ENCODE measurements around the gene EIF1AX. TPM values are rescaled to one million over a fixed set of nuclear protein-coding genes. Genes with fewer than 3 reads are reported as not detected.
"Not testable (repeated sequence)": the region's sequence is repeated elsewhere in the genome, so short reads cannot be mapped to it uniquely, and the experiment has no call there.

EIF1AX gene
- 10 to 100 TPM; 51.2 to 54.5 TPM for total RNA-seq

- Mint-ChIP-seq H3K36me3 (ENCODE audit: low read depth) (peaks cover 16% of the 10 kb centered on the region), H3K4me3 (peak within 1 kb of the TSS; percentile 83), H3K9me3 (no peaks in the 10 kb centered on the region), H3K27me3 (no peaks in the 10 kb centered on the region), H3K27ac (peak within 1 kb of the TSS; percentile 81), H3K4me1 (peaks cover 37% of the 10 kb centered on the region)
- peak; percentile 96 for DNase-seq
- CTCF ChIA-PET, result interaction anchor here (1.0 to 1.1 kb wide), 2 partner anchors 236 to 796 kb away, joined by 4 to 5 read pairs; no protein-coding TSS in a partner anchor
- POLR2A ChIA-PET, result interaction anchor here (0.9 to 2.0 kb wide), 11 partner anchors 10 to 1787 kb away, joined by 3 to 6 read pairs (median 3); partner anchors contain the start of genes RPS6KA3 and SCML2
Observed at GRCh38 chrX:20141281-20142220, at the start of gene EIF1AX. Gene EIF1AX, minus strand, starts transcription at chrX:20141838. Its CDS starts 198 bp downstream, at chrX:20141640.

GRCh38 chrX:20189171-20189570 lies 47.5 kb upstream of the EIF1AX start:
- CTCF ChIA-PET, result no interaction called here
- DNase-seq, result no peak
- H3K27me3 Mint-ChIP-seq, result no peaks in the 10 kb centered on the region
- no peak overlapping the region for H3K27ac Mint-ChIP-seq
- POLR2A ChIA-PET, result no interaction called here
- no peak overlapping the region for H3K4me3 Mint-ChIP-seq
- H3K4me1 Mint-ChIP-seq, result no peaks in the 10 kb centered on the region
- H3K36me3 Mint-ChIP-seq (ENCODE audit: low read depth), result peaks cover 33% of the 10 kb centered on the region
- H3K9me3 Mint-ChIP-seq, result no peaks in the 10 kb centered on the region

- ChIA-PET CTCF (no interaction called here), POLR2A (no interaction called here)
- Mint-ChIP-seq H3K27me3 (no peaks in the 10 kb centered on the region), H3K27ac (peak overlapping the region; percentile 75), H3K36me3 (ENCODE audit: low read depth) (peaks cover 46% of the 10 kb centered on the region), H3K4me3 (no peak overlapping the region), H3K9me3 (no peaks in the 10 kb centered on the region), H3K4me1 (peaks cover 22% of the 10 kb centered on the region)
- DNase-seq, result no peak
Observed at GRCh38 chrX:20181598-20182329, 40.1 kb upstream of the EIF1AX start.

GRCh38 chrX:20177093-20177492 lies 35.5 kb upstream of the EIF1AX start:
- no peak overlapping the region for H3K4me3 Mint-ChIP-seq

GRCh38 chrX:20173856-20174255 lies 32.2 kb upstream of the EIF1AX start:
- CTCF ChIA-PET, result no interaction called here
- POLR2A ChIA-PET, result no interaction called here
- H3K4me1 Mint-ChIP-seq, result no peaks in the 10 kb centered on the region
- H3K27ac Mint-ChIP-seq, result no peak overlapping the region
- peaks cover 38% of the 10 kb centered on the region for H3K36me3 Mint-ChIP-seq (ENCODE audit: low read depth)
- no peaks in the 10 kb centered on the region for H3K27me3 Mint-ChIP-seq
- no peak overlapping the region for H3K4me3 Mint-ChIP-seq
- no peaks in the 10 kb centered on the region for H3K9me3 Mint-ChIP-seq
- DNase-seq, result no peak

More at GRCh38 chrX:20177093-20177492, 35.5 kb upstream of the EIF1AX start:
- CTCF ChIA-PET, result no interaction called here
- Mint-ChIP-seq H3K27ac (no peak overlapping the region), H3K4me1 (peaks cover 11% of the 10 kb centered on the region), H3K36me3 (ENCODE audit: low read depth) (peaks cover 44% of the 10 kb centered on the region), H3K9me3 (no peaks in the 10 kb centered on the region), H3K27me3 (no peaks in the 10 kb centered on the region)
- POLR2A ChIA-PET, result no interaction called here
- no peak for DNase-seq

- no peak overlapping the region for H3K27ac Mint-ChIP-seq
- POLR2A ChIA-PET, result no interaction called here
- CTCF ChIA-PET, result no interaction called here
- H3K4me1 Mint-ChIP-seq, result no peaks in the 10 kb centered on the region
- no peaks in the 10 kb centered on the region for H3K27me3 Mint-ChIP-seq
- H3K36me3 Mint-ChIP-seq (ENCODE audit: low read depth), result peaks cover 37% of the 10 kb centered on the region
- no peaks in the 10 kb centered on the region for H3K9me3 Mint-ChIP-seq
- H3K4me3 Mint-ChIP-seq, result no peak overlapping the region
- DNase-seq, result no peak
Observed at GRCh38 chrX:20173313-20173712, 31.7 kb upstream of the EIF1AX start.

GRCh38 chrX:20171887-20172286 lies 30.2 kb upstream of the EIF1AX start:
- DNase-seq, result no peak
- ChIA-PET CTCF (no interaction called here), POLR2A (no interaction called here)
- peaks cover 32% of the 10 kb centered on the region for H3K36me3 Mint-ChIP-seq (ENCODE audit: low read depth)
- H3K27me3 Mint-ChIP-seq, result no peaks in the 10 kb centered on the region
- no peak overlapping the region for H3K4me3 Mint-ChIP-seq
- H3K27ac Mint-ChIP-seq, result no peak overlapping the region
- H3K9me3 Mint-ChIP-seq, result no peaks in the 10 kb centered on the region
- no peaks in the 10 kb centered on the region for H3K4me1 Mint-ChIP-seq

- CTCF ChIA-PET, POLR2A ChIA-PET, H3K4me1 Mint-ChIP-seq: not testable (repeated sequence)
Observed at GRCh38 chrX:20162516-20162915, 20.9 kb upstream of the EIF1AX start.

GRCh38 chrX:20159797-20160385 lies 18.3 kb upstream of the EIF1AX start:
- H3K27me3 Mint-ChIP-seq, result no peaks in the 10 kb centered on the region
- H3K9me3 Mint-ChIP-seq, result no peaks in the 10 kb centered on the region
- no peaks in the 10 kb centered on the region for H3K4me1 Mint-ChIP-seq
- DNase-seq, result no peak
- peaks cover 46% of the 10 kb centered on the region for H3K36me3 Mint-ChIP-seq (ENCODE audit: low read depth)
- ChIA-PET POLR2A (no interaction called here), CTCF (no interaction called here)
- no peak overlapping the region for H3K27ac Mint-ChIP-seq
- H3K4me3 Mint-ChIP-seq, result no peak overlapping the region

More at GRCh38 chrX:20162516-20162915, 20.9 kb upstream of the EIF1AX start:
- not testable (repeated sequence) for H3K4me3 Mint-ChIP-seq, H3K9me3 Mint-ChIP-seq, DNase-seq, H3K27me3 Mint-ChIP-seq, H3K27ac Mint-ChIP-seq
- peaks cover 43% of the 10 kb centered on the region for H3K36me3 Mint-ChIP-seq (ENCODE audit: low read depth)

GRCh38 chrX:20151689-20152088 lies 10.1 kb upstream of the EIF1AX start:
- H3K9me3 Mint-ChIP-seq, result no peaks in the 10 kb centered on the region
- H3K4me3 Mint-ChIP-seq, result no peak overlapping the region
- ChIA-PET CTCF (no interaction called here), POLR2A (no interaction called here)
- peaks cover 5% of the 10 kb centered on the region for H3K4me1 Mint-ChIP-seq
- no peaks in the 10 kb centered on the region for H3K27me3 Mint-ChIP-seq
- no peak for DNase-seq
- H3K36me3 Mint-ChIP-seq (ENCODE audit: low read depth), result peaks cover 38% of the 10 kb centered on the region
- H3K27ac Mint-ChIP-seq, result no peak overlapping the region

GRCh38 chrX:20149326-20149725 lies 7.7 kb upstream of the EIF1AX start:
- Mint-ChIP-seq H3K36me3 (ENCODE audit: low read depth) (peaks cover 25% of the 10 kb centered on the region), H3K4me3 (no peak overlapping the region), H3K27me3 (no peaks in the 10 kb centered on the region), H3K4me1 (peaks cover 12% of the 10 kb centered on the region), H3K9me3 (no peaks in the 10 kb centered on the region), H3K27ac (no peak overlapping the region)
- POLR2A ChIA-PET, result no interaction called here
- no peak for DNase-seq
- CTCF ChIA-PET, result no interaction called here

GRCh38 chrX:20147561-20147960 lies 5.9 kb upstream of the EIF1AX start:
- H3K27ac Mint-ChIP-seq, result no peak overlapping the region
- no peak for DNase-seq
- no peaks in the 10 kb centered on the region for H3K9me3 Mint-ChIP-seq
- peaks cover 20% of the 10 kb centered on the region for H3K4me1 Mint-ChIP-seq
- ChIA-PET POLR2A (no interaction called here), CTCF (interaction anchor here (0.6 kb wide), 1 partner anchor 232 kb away, joined by 3 read pairs; no protein-coding TSS in a partner anchor)
- H3K36me3 Mint-ChIP-seq (ENCODE audit: low read depth), result peaks cover 19% of the 10 kb centered on the region
- no peak overlapping the region for H3K4me3 Mint-ChIP-seq
- H3K27me3 Mint-ChIP-seq, result no peaks in the 10 kb centered on the region

GRCh38 chrX:20144491-20144890 lies 2.9 kb upstream of the EIF1AX start:
- peaks cover 30% of the 10 kb centered on the region for H3K4me1 Mint-ChIP-seq
- ChIA-PET POLR2A (no interaction called here), CTCF (no interaction called here)
- H3K4me3 Mint-ChIP-seq, result no peak overlapping the region
- no peak for DNase-seq
- peaks cover 7% of the 10 kb centered on the region for H3K36me3 Mint-ChIP-seq (ENCODE audit: low read depth)
- H3K27me3 Mint-ChIP-seq, result no peaks in the 10 kb centered on the region
- H3K27ac Mint-ChIP-seq, result no peak overlapping the region
- no peaks in the 10 kb centered on the region for H3K9me3 Mint-ChIP-seq

Data from activated CD4-positive, alpha-beta memory T cell treated with anti-CD3 and anti-CD28 coated beads, Interleukin-2, amount 10 ng/mL, durations not matched to agents 7 days and 5 days (primary cell).